NCI-H446 treated with DMSO at 0.1 percent for 48 hours (cell line): ENCODE data around the gene INKA1.

Source experiments
- DNase-seq: peaks from one replicate; lab custom pipeline; 2025; lab: John Stamatoyannopoulos, UW

INKA1 gene

DNA sequence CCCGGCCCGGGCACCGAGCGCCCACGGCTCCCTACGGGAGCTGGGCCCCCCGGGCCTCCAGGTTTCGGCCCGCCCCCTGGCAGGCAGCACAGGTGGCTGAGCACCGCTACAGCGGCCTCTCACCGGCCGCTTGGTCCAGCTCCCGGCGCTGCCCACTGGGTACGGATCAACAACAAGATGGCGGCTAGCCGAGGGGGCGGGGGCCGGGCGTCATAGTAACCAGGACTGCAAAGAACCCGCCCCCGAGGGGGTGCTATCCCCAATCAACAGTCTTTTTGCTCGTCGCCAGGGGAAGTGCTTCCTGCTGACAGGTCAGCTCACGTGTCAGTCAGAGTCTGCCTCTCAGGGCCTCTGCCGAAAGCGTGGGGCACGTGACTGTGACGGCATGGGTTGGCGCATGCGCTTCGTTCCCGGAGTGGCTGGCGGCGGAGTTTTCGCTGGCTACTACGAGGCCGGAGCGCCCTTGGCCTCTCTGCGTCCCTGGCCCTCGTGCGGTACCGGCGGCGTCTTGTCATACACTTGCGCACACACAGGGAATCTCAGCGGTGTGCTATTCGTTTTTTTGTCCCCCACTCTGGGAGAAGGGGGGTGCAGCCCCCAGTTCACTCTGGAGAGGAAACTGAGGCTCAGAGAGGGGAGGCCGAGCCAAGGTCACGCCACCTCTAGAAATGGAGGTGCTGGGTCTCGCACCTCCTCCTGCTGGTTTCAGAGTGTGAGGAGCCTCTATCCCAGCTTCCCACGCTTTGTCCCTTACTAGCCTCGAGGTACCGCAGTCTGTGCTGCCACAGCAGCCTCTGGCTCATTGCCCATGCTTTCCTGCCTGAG lies 16.5 kb upstream of the INKA1 start, which contains the start of gene IP6K1:
Gene IP6K1, minus strand, starts transcription at position 186 of the 825 bp plus-strand sequence. CDS start 38,502 bp downstream, outside the sequence.
- peak; percentile 96 for DNase-seq

DNA sequence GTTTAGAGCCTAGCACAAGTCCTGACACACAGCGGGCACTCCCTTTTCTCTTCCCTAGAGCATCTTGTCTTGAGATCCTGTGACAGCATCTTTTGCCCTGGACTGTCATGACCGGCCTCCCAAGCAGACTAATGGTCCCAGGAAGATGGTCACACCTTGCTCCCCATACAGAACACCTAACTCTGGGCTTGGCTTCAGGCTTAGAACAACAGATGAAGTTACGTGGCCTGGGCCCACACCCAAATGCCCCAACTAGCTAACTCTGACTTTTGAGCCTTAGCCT lies 15.9 kb upstream of the INKA1 start:
- DNase-seq = no peak

DNA sequence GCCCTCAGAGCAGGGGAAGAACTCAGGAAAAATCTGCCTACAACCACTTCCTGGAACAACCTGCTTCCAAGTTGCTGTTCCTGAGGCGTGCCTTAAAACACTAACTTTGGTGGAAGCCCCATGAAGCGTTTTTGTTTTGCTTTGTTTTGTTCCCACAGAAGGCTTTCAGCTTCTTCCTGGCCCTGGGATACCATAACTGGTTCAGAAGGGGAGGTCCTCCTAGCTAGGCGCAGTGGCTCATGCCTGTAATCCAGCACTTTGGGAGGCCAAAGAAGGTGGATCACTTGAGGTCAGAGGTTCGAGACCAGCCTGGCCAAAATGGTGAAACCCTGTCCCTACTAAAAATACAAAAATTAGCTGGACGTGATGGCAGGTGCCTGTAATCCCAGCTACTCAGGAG lies 15.5 kb upstream of the INKA1 start:
- no peak for DNase-seq

GRCh38 chr3:49788056-49788455 lies 15.0 kb upstream of the INKA1 start:
- no peak for DNase-seq

DNA sequence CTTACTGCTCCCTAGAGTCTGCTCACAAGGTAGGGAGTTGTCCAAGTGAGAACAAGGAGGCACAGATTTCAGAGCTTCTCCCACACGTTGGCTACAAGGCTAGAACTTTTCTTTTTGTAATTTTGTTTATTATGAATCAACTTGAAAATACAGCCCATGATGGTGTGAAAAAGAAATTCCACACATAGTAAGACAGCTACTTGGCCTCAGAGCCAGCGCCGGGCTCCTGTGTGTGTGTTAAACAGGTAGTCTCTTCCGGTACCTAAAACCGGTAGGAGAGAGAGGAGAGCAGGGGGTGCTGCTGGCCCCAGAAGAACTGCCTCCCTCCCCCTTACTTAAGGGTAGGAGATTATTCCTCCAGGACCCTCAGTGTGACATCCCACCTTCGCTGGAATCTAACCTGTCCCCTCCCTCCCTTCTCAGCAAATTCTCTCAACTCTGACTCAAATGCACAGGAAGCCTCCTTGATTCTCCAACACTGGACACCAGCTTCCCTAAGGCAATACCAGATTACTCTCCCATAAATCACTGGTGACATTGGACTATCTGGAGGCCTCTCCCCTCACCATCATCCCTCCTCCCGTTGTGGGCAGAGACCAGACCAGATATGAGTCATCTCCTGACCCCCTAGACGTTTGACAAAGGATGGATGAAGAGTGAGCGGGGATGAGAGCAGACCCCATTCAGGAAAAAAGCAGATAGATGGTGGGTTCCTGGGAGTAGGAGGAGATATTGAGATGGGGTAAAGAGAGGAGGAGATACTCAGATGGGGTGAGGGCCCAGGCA lies 12.2 kb upstream of the INKA1 start:
- no peak for DNase-seq

DNA sequence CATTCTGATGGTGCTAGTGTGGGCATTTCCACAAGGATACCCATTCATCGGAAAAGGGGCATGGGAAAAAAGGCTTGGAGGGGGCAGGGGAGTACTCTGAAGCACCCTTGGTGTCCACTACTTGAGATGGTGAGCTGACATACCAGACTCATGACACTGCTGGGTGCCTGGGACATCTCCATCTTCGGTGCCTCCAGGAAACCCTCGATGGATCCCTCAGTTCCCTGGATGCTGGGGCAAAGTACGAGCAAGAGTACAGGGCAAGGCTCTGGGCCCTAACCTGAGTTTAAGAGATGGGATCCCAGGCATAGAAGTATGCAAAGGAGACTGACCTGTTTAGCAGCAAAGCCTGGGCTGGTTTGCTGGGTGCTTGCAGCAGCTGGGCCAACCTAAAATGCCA lies 11.5 kb upstream of the INKA1 start:
- DNase-seq = no peak

GRCh38 chr3:49792371-49793150 lies 10.5 kb upstream of the INKA1 start:
- DNase-seq = no peak

- DNase-seq = no peak
Observed at GRCh38 chr3:49793486-49794085, 9.5 kb upstream of the INKA1 start.

DNA sequence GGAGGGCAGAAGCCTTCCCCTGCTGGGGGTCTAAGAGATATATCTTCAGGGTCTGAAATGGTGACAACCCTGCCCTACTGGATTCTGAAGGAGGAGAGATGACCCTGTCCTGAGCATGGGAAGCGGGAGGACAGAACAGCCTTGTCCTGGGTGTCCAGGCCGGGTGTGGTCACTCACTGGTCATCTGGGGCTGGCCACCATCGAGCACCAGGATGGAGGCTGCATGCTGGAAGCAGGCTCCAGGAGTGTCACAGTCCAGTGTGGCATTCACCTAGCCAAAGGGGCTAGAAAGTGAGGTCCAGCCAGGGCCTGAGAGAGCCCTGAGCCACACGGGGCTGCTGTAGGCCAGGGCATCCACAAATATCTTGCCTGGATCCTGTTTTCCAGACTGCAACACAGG lies 8.6 kb upstream of the INKA1 start:
- DNase-seq = no peak

DNA sequence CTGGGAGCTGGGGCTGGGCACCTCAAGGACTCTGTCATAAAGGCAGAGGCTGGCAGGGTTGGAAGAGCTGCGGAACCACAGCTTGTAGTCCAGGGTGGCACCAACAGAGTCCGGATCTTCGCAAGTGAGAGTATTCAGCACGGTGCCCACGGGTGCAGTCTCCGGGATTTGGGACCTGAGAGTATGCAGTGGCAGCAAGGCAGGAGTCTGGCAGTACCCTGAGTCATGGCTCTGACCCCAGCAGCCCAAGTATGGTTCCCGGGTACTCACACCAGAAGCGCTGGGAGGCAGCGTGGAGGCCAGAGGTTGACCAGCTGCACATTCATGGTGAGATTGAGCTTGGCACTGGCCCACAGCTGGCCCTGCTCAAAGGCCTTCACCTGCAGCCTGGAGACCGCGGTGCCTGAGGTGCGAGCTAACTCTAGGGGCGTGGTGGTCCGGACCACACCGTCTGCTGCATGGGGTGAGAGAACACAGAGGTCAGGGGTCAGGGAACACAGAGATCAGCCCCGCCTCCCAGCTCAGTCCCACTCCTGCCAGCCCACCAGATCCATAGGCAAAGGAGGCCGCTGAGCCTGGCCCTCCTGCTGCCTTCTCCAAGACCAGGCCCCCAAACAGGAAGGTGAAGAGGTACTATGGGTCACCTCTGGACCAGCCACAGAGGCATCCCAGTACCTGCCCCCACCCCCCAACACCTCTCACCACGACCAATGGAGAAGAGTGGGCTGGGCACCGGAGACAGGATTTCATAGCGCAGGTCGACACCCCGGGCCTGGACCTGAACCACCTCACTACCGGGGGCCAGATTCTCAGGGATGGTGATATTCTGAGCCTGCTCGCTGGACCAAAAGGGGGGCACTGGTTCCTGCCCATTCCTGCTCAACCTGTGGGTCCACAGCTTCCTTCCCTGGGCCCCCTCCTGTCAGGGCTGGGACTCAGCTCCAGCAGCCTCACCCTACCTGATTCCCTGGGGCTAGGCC lies 7.8 kb upstream of the INKA1 start:
- no peak for DNase-seq

- DNase-seq = no peak
Observed at GRCh38 chr3:49799105-49799504, 4.0 kb upstream of the INKA1 start.

GRCh38 chr3:49799761-49800160 lies 3.3 kb upstream of the INKA1 start, which contains the start of gene CDHR4:
Gene CDHR4, minus strand, starts transcription at chr3:49799873. Its CDS starts 61 bp downstream, at chr3:49799812.
- no peak for DNase-seq

DNA sequence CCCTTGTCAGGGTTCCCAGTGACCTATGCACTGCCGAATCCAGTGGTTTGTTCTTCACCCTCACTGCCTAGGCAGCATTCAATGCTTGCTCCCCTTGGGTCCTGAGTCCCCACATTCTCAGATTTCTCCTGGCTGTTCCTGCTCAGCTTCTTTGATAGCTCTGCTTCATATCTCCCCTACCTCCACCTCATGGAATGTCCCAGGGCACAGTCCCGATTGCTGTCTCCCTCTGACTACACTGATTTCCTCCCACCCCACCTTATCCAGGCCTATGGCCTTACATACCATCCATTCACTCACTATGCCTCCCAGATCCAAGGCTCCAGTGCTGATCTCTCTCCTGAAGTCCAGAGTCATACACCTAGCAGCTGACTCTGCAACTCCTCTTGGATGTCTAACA lies 1.9 kb upstream of the INKA1 start:
- no peak for DNase-seq

DNA sequence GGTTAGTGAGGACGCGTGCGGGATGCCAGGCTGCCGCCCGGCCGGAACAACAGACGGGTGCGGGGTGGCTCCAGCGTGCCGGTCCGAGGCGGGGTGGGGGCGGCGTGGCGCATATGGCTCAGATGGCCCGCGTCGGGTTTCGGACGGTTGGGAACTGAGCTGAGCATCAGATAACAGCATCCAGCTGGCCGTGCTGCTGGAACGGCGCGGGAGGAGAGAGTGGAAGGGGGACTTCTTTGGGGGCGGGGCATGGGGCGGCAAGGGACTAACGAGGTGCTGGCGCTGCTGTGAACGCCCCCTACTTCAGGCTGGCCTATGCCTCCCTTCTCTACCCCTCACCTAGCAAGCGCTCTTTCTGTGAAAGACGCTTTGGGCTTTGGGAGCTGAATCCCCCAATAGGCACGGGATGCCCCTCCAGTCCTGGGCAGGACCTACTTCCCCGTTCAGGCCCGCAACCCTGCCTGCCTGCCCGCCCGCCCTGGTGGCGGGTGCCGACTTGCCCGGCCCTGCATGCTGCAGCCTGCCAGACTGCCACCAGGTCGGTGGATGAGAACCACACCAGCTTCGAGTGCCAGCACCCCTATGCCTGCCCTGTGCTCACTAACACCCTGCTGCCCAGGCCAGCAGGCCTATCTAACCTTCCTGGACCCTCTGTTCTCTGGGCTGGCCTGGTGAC lies 542 bp downstream of the INKA1 start:
- DNase-seq = no peak

DNA sequence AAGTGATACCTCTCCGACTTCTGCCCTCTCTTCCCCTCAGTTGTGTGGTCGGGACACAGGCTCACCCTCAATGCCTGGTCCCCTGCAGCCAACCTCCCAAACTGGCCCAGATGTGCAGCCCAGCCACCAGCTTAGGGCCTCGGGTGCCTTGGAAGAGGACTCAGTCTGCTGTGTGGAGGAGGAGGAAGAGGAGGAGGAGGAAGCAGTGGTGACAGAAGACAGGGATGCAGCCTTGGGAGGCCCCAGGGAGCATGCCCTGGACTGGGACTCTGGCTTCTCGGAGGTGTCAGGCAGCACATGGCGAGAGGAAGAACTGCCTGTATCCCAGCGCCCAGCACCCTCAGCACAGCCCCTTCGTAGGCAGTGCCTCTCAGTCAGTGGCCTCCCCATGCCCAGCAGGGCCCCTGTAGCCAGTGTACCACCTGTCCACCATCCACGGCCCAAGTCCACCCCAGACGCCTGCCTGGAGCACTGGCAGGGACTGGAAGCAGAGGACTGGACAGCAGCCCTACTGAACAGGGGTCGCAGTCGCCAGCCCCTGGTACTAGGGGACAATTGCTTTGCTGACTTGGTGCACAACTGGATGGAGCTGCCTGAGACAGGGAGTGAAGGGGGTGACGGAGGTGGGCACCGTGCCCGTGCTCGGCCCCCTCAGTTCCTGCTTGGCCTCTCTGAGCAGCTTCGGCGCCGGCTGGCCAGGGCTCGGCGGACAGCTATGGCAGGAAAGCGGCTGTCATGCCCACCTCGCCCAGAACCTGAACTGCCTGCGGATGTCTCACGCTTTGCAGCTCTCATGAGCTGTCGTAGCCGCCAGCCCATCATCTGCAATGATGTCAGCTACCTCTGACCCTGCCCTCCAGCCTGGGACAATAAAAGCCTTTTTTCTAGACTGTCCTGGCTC lies 1.3 kb downstream of the INKA1 start:
- no peak for DNase-seq

- peak; percentile 61 for DNase-seq
Observed at GRCh38 chr3:49805367-49805782, 2.3 kb downstream of the INKA1 start.

DNA sequence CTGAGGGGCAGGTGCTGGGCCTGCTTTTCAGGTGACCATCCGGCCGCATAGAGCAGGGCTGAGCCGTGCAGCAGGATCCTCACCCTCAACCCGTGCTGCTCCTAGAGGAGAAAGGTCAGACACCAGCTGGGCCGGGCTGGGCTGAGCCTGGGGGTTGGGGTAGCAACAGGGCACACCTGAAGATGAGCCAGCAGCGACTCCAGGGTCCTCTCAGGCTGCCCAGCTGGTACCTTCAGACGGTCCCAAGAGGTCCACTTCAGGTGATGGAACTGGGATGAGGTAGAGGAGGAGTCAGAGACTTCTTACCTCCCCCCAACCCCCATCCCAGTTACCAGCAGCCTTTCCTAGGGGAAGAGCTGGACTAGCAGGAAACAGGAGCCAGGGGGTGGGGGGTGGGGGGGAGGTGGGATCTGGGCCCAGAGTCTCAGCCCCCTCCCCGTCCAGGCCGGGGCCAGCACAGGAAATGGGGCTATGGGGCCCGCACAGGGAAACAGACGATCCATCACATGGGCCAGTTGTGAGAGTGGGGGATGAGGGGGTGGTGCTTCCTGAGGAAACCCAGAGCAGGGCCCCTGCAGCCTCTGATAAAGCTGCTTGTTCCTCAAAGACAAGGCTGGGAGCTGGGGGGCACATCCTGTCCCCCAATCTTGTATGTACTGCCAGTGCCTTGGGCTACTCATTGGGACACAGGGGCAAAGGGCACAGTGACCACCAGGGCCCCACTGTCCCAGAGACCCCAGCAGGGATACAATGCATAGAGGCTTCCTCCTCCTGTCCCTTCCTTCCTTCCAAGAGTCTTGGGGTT lies 3.0 kb downstream of the INKA1 start:
- no peak for DNase-seq

DNA sequence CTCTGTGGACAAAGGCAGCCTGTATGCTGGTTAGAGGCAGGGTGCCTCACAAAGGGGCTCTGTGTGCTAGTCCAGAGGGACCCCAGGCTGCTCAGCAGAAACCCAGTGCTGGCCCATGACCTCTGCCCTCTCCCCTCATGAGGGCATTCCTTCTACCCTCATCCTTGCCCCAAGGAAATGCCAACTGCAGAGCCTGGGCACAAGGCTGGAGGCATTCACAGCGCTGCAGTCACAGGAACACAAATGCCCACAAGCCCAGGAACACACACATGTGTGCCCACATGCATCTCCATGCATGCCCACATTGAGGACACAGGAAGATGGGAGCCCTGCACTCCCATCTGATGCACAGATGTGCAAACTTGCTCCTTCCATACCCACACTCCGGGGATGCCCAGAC lies 3.8 kb downstream of the INKA1 start:
- DNase-seq = no peak
